ENCODE measurements around the gene PLCB1.

DNA sequence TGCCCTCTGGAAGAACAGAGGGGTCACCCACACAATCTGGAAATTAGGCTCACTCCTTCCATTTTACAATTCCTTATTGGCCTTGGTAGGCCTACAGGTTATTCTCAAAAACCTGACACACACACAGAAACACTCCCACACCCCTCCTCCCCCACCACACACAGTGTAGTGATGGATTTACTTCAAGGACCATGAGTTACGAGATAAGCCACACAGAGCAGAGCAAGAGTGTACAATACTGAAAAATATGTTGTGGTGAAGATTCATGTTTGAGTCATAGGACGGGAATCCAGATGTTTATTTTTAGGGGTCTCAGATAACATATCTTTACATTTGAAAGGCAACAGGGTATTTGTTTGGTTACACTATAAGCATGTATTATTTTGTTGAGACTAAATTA lies 291.9 kb downstream of the PLCB1 start:
- TF ChIP-seq CTCF (IDR thresholded peaks at IDR 0.05) (no peak), POLR2A (IDR thresholded peaks at IDR 0.05) (no peak), POLR2AphosphoS5 (IDR thresholded peaks at IDR 0.05) (no peak)

Data from breast epithelium (tissue), 3 donors.